ENCODE measurements around the gene LBHD1. TPM values are rescaled to one million over a fixed set of nuclear protein-coding genes. Genes with fewer than 3 reads are reported as not detected.
A peak's percentile ranks its signal among the peaks of the same experiment; 100 is the strongest.

The LBHD1 gene
- total and polyA plus RNA-seq, 3 experiments from 2014 or later = 7.6 to 22.9 (median 22.6) TPM

DNA sequence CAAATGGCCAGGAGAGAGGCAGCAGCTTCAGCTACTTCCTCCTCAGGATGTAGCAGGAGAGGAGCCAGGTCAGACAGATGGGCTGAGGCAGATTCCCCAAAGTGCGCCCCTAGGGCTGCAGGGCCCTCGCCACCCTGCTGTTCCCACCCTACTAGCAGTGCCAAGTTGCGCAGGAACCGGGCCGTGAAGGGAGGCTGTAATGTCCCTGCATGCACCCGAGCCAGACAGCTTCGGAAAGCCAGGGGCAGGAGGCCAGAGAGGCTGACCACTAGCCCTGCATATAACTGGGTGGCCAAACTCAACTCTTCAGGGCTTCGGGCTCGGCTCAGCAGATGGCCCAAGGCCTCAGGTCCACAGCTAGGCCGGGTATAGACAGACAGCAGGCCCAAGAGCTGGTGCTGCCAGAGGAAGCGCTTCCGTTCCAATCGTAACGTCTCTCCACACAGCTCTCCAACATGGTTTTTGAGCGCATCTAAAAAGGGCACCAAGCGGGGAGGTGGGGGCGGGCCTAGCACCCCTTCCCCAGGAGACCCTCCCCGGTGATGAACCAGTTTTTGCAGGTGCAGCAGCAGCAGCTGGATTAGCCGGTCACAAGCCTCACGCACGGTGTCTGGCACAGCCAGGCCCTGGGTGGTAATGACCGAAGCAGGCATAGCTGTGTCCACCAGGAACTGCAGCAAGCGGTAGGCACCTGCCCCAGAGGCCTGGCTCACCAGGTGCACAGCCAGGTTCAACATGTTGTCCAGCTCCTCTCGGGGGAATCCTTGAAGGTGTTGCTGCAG lies 23.7 kb downstream of the LBHD1 start:
- no peaks in the 10 kb centered on the region for H3K9me3 Mint-ChIP-seq
- no peaks in the 10 kb centered on the region for H3K9me3 ChIP-seq (ENCODE audit: low read length)
- H3K27me3 ChIP-seq (ENCODE audit: insufficient read depth, low read length, poor library complexity, severe bottlenecking) = no peaks in the 10 kb centered on the region
- H3K27me3 Mint-ChIP-seq = peaks cover 0 to 1% of the 10 kb centered on the region in 2 donors
- H3K27ac ChIP-seq (ENCODE audit: low read depth, low read length) = no peak overlapping the region
- H3K4me3 ChIP-seq (ENCODE audit: low read length) = no peak overlapping the region
- H3K4me1 Mint-ChIP-seq = peaks cover 28 to 48% (median 41%) of the 10 kb centered on the region in 3 donors
- peaks cover 0 to 49% (median 3%) of the 10 kb centered on the region in 3 donors for H3K36me3 Mint-ChIP-seq
- H3K27ac Mint-ChIP-seq = peak overlapping the region in 1 of 8 donors; percentile 83
- H3K4me3 Mint-ChIP-seq = no peak overlapping the region
- POLR2A ChIA-PET = interaction anchor here (1.0 to 2.1 kb wide), 2 partner anchors 17 to 24 kb away, joined by 3 to 10 read pairs; partner anchors contain the start of genes C11orf98, CSKMT and LBHD1
- H3K36me3 ChIP-seq (ENCODE audit: insufficient read depth, low read length) = peaks cover 11% of the 10 kb centered on the region
- H3K4me1 ChIP-seq (ENCODE audit: insufficient read depth, low read length) = peaks cover 33% of the 10 kb centered on the region
- no peak for DNase-seq
- CTCF ChIA-PET = interaction anchor here (0.6 to 2.3 kb wide), 6 partner anchors 16 to 287 kb away, joined by 3 to 11 read pairs (median 5); partner anchors contain the start of genes C11orf98, CSKMT, MTA2 and TUT1

DNA sequence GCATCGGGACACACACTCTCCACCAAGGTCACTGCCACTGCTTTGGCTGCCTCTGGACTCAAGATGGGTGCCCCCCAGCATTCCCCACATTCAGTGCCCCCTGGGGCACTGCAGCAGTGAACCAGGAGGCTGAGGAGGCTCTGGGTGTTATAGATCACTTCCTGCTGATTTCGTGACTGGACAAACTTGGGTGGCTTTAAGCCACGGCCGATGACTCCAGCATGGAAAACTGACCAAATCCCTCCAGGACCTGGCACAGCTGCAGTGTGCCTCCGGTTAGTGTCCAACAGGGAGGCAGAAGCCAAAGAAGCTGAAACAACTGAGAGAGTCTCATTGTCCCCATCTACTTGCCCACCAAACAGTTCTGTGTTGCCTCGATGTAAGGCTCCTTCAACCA lies 24.5 kb downstream of the LBHD1 start:
- Histone ChIP-seq H3K4me3 (ENCODE audit: low read length) (no peak overlapping the region), H3K27ac (ENCODE audit: low read depth, low read length) (no peak overlapping the region), H3K36me3 (ENCODE audit: insufficient read depth, low read length) (peaks cover 13% of the 10 kb centered on the region), H3K4me1 (ENCODE audit: insufficient read depth, low read length) (peaks cover 32% of the 10 kb centered on the region), H3K27me3 (ENCODE audit: insufficient read depth, low read length, poor library complexity, severe bottlenecking) (no peaks in the 10 kb centered on the region), H3K9me3 (ENCODE audit: low read length) (no peaks in the 10 kb centered on the region)
- ChIA-PET POLR2A (interaction anchor here (1.1 to 2.5 kb wide), 4 partner anchors 18 to 107 kb away, joined by 3 to 17 read pairs (median 13); partner anchors contain the start of genes B3GAT3, C11orf98, CSKMT and TUT1), CTCF (interaction anchor here (0.7 to 2.1 kb wide), 4 partner anchors 17 to 56 kb away, joined by 3 to 11 read pairs (median 5); partner anchors contain the start of genes LBHD1, TUT1 and UQCC3)
- Mint-ChIP-seq H3K4me1 (peaks cover 24 to 48% (median 37%) of the 10 kb centered on the region in 3 donors), H3K27ac (no peak overlapping the region), H3K27me3 (no peaks in the 10 kb centered on the region), H3K9me3 (no peaks in the 10 kb centered on the region), H3K36me3 (peaks cover 0 to 49% (median 3%) of the 10 kb centered on the region in 3 donors), H3K4me3 (no peak overlapping the region)
- DNase-seq = no peak

DNA sequence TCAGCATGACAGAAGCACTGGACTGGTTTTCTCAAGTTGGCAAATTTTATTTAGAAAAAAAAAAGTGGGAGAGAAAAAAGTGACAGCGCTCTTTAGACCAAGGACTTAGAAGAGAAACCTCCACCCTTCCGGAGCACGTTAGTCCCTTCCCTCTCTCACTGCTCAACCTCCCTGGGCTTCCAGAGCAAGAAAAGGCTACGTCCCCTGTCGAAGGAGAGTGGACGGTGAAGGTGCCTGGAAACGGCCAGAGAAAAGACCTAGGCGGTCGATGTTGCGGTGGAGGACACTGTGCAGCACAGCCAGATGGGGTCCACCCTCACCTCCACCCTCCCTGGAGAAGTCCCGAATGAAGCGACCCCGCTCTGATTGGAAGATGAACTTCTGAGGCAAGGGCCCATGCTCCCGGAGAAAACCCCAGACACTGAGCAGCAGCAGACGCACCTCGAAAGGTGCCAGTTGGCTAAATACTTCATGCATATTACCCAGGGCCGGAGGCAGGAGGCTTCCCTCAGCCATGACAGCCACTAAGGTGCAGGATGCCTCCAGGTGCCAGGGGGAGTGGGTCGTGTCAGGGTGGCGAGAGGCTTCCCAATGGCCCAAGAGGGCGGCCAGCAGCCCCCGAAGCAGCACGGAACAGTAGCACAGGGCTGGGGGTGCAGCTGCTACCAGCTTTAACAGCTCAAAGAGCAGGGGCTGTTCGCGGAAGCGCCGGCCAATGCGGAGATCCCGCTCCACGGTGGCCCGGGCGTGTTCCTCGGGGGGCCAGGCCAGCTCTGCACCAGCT lies 25.1 kb downstream of the LBHD1 start:
- Histone ChIP-seq H3K4me3 (ENCODE audit: low read length) (peak overlapping the region; percentile 11), H3K9me3 (ENCODE audit: low read length) (no peaks in the 10 kb centered on the region), H3K4me1 (ENCODE audit: insufficient read depth, low read length) (peaks cover 26% of the 10 kb centered on the region), H3K27me3 (ENCODE audit: insufficient read depth, low read length, poor library complexity, severe bottlenecking) (no peaks in the 10 kb centered on the region), H3K27ac (ENCODE audit: low read depth, low read length) (peak overlapping the region; percentile 47), H3K36me3 (ENCODE audit: insufficient read depth, low read length) (peaks cover 14% of the 10 kb centered on the region)
- no peak for DNase-seq
- peaks cover 20 to 44% (median 31%) of the 10 kb centered on the region in 3 donors for H3K4me1 Mint-ChIP-seq
- no peaks in the 10 kb centered on the region for H3K27me3 Mint-ChIP-seq
- POLR2A ChIA-PET = interaction anchor here (0.6 to 2.5 kb wide), 16 partner anchors 8 to 234 kb away, joined by 3 to 17 read pairs (median 7); partner anchors contain the start of genes B3GAT3, C11orf98, CSKMT and GNG3
- no peaks in the 10 kb centered on the region for H3K9me3 Mint-ChIP-seq
- CTCF ChIA-PET = interaction anchor here (0.6 to 2.1 kb wide), 6 partner anchors 8 to 897 kb away, joined by 3 to 8 read pairs (median 4); partner anchors contain the start of genes C11orf98, CSKMT, LBHD1 and UQCC3
- peak overlapping the region; percentile 89 to 97 (median 96) for H3K4me3 Mint-ChIP-seq
- peaks cover 0 to 50% (median 3%) of the 10 kb centered on the region in 3 donors for H3K36me3 Mint-ChIP-seq
- peak overlapping the region; percentile 88 to 99 (median 98) for H3K27ac Mint-ChIP-seq

DNA sequence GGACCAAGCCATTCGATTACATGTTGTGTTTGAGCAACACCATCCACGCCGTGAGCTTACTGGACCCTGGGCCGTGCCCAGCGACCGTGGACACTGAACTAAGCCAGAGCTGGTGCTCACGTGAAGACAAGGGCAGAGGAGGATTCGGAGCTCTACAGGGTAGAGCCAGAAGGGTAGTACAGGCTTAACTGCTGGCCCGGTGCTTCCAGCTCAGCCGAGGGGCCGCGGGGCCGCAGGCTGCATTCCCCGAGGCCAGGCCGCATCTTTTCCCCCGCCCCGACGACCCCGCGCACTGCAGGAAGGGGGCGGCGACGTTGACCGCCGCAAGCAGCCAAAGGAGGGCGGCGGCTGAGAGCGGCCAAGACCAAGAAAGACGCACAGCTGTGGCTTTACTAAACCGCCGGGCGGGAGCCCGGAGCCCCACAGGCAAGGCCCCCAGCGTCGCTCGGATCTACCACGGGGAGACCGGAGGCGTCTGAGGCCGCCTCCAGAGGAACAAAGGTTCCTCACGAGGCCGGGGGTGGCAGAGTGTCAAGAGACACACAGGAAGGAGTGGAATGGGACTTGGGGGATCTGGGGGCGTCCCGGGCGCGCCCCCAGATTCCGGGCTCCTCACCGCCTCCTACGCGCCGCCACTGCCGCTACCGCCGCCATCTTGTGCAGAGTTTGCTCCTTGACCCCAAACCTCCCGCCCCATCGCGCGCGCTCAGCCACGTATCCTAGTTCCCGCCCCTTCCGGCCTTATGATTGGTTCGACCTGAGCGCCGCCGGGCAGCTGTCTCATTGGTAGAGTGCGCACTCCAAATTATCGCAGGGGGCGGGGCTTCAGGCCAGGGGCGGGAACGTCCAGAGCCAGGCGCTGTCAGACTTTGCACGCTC lies 25.9 kb downstream of the LBHD1 start, which contains the start of gene GANAB:
Gene GANAB (minus strand): TSS at position 668 of the 879 bp plus-strand sequence. CDS start 14 bp downstream, at position 654.
- Mint-ChIP-seq H3K4me3 (peak within 1 kb of the TSS; percentile 89 to 97 (median 96)), H3K36me3 (peaks cover 0 to 53% (median 3%) of the 10 kb centered on the region in 3 donors), H3K27me3 (no peaks in the 10 kb centered on the region), H3K4me1 (peaks cover 19 to 40% (median 25%) of the 10 kb centered on the region in 3 donors), H3K27ac (peak within 1 kb of the TSS; percentile 88 to 99 (median 98)), H3K9me3 (no peaks in the 10 kb centered on the region)
- Histone ChIP-seq H3K36me3 (ENCODE audit: insufficient read depth, low read length) (peaks cover 14% of the 10 kb centered on the region), H3K27ac (ENCODE audit: low read depth, low read length) (peak within 1 kb of the TSS; percentile 77), H3K27me3 (ENCODE audit: insufficient read depth, low read length, poor library complexity, severe bottlenecking) (no peaks in the 10 kb centered on the region), H3K9me3 (ENCODE audit: low read length) (no peaks in the 10 kb centered on the region), H3K4me1 (ENCODE audit: insufficient read depth, low read length) (peaks cover 24% of the 10 kb centered on the region), H3K4me3 (ENCODE audit: low read length) (peak within 1 kb of the TSS; percentile 75)
- ChIA-PET POLR2A (interaction anchor here (0.5 to 2.5 kb wide), 19 partner anchors 8 to 235 kb away, joined by 3 to 17 read pairs (median 4); partner anchors contain the start of genes B3GAT3, C11orf98, CSKMT and GNG3), CTCF (interaction anchor here (0.6 to 2.1 kb wide), 6 partner anchors 9 to 898 kb away, joined by 3 to 8 read pairs (median 6); partner anchors contain the start of genes B3GAT3, C11orf98, CSKMT and LBHD1)
- DNase-seq = peak; percentile 96 to 99 (median 98)

DNA sequence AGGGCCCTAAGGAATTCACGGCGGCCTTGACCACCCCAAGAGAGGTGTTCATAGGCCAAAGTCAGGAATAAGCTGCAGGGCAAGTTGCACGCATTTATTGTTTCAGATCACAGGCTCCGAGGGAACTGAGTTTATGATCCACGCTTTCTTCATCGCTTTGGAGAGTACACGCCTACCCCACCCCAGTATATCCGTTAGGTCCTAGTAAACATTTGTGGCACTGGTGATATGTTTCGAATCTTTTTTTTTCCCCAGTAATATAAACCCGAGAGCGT lies 26.5 kb downstream of the LBHD1 start:
- peak in 1 of 5 donors; percentile 15 for DNase-seq

DNA sequence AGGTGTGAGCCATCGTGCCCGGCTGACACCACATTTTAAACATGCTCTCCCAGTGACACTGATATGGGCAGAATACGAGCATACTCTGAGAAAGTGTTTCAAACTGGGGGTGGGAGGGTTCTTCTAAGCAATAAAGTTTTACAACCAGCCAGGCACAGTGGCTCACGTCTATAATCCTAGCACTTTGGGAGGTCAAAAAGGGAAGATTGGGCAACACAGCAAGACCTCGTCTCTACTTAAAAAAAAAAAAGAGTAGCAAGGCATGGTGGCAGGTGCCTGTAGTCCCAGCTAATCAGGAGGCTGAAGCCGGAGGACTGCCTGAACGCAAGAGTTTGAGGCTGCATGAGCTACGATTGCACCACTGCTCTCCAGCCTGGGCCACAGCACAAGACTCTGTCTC lies 27.8 kb downstream of the LBHD1 start:
- peak overlapping the region in 3 of 8 donors; percentile 47 to 88 (median 78) for H3K27ac Mint-ChIP-seq

More for the DNA sequence above, 26.5 kb downstream of the LBHD1 start:
- POLR2A ChIA-PET = interaction anchor here (0.6 to 2.5 kb wide), 10 partner anchors 10 to 211 kb away, joined by 3 to 17 read pairs (median 8); partner anchors contain the start of genes B3GAT3, C11orf98, CSKMT and HNRNPUL2
- H3K4me1 Mint-ChIP-seq = peaks cover 23 to 41% (median 30%) of the 10 kb centered on the region in 3 donors
- peak overlapping the region; percentile 88 to 99 (median 98) for H3K27ac Mint-ChIP-seq
- no peaks in the 10 kb centered on the region for H3K27me3 Mint-ChIP-seq
- H3K9me3 Mint-ChIP-seq = no peaks in the 10 kb centered on the region
- no peaks in the 10 kb centered on the region for H3K27me3 ChIP-seq (ENCODE audit: insufficient read depth, low read length, poor library complexity, severe bottlenecking)
- H3K4me3 Mint-ChIP-seq = peak overlapping the region; percentile 89 to 97 (median 96)
- peak overlapping the region; percentile 77 for H3K27ac ChIP-seq (ENCODE audit: low read depth, low read length)
- H3K9me3 ChIP-seq (ENCODE audit: low read length) = no peaks in the 10 kb centered on the region
- CTCF ChIA-PET = interaction anchor here (1.0 to 1.9 kb wide), 5 partner anchors 9 to 124 kb away, joined by 3 to 8 read pairs (median 5); partner anchors contain the start of genes B3GAT3, C11orf98, CSKMT and TUT1
- peaks cover 14% of the 10 kb centered on the region for H3K36me3 ChIP-seq (ENCODE audit: insufficient read depth, low read length)
- peak overlapping the region; percentile 75 for H3K4me3 ChIP-seq (ENCODE audit: low read length)
- H3K4me1 ChIP-seq (ENCODE audit: insufficient read depth, low read length) = peaks cover 29% of the 10 kb centered on the region
- peaks cover 0 to 53% (median 3%) of the 10 kb centered on the region in 3 donors for H3K36me3 Mint-ChIP-seq

More for the DNA sequence above, 27.8 kb downstream of the LBHD1 start:
- CTCF ChIA-PET = interaction anchor here (0.9 to 1.9 kb wide), 3 partner anchors 10 to 53 kb away, joined by 3 to 5 read pairs (median 4); partner anchors contain the start of gene TUT1
- Histone ChIP-seq H3K27ac (ENCODE audit: low read depth, low read length) (no peak overlapping the region), H3K36me3 (ENCODE audit: insufficient read depth, low read length) (peaks cover 15% of the 10 kb centered on the region), H3K9me3 (ENCODE audit: low read length) (no peaks in the 10 kb centered on the region), H3K4me3 (ENCODE audit: low read length) (no peak overlapping the region), H3K4me1 (ENCODE audit: insufficient read depth, low read length) (peaks cover 38% of the 10 kb centered on the region), H3K27me3 (ENCODE audit: insufficient read depth, low read length, poor library complexity, severe bottlenecking) (no peaks in the 10 kb centered on the region)
- Mint-ChIP-seq H3K36me3 (peaks cover 0 to 49% (median 4%) of the 10 kb centered on the region in 3 donors), H3K9me3 (no peaks in the 10 kb centered on the region), H3K4me3 (peak overlapping the region; percentile 26 to 89 (median 43)), H3K27me3 (no peaks in the 10 kb centered on the region), H3K4me1 (peaks cover 29 to 50% (median 39%) of the 10 kb centered on the region in 3 donors)
- POLR2A ChIA-PET = interaction anchor here (1.0 kb wide), 1 partner anchor 11 kb away, joined by 3 read pairs; no protein-coding TSS in a partner anchor
- no peak for DNase-seq

Measured in CD8-positive, alpha-beta memory T cell (primary cell).